ENCODE data around the gene SLC13A4.

- TF ChIP-seq, protein P1, sequence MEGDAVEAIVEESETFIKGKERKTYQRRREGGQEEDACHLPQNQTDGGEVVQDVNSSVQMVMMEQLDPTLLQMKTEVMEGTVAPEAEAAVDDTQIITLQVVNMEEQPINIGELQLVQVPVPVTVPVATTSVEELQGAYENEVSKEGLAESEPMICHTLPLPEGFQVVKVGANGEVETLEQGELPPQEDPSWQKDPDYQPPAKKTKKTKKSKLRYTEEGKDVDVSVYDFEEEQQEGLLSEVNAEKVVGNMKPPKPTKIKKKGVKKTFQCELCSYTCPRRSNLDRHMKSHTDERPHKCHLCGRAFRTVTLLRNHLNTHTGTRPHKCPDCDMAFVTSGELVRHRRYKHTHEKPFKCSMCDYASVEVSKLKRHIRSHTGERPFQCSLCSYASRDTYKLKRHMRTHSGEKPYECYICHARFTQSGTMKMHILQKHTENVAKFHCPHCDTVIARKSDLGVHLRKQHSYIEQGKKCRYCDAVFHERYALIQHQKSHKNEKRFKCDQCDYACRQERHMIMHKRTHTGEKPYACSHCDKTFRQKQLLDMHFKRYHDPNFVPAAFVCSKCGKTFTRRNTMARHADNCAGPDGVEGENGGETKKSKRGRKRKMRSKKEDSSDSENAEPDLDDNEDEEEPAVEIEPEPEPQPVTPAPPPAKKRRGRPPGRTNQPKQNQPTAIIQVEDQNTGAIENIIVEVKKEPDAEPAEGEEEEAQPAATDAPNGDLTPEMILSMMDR (conservative IDR thresholded peaks at IDR 0.05; ENCODE audit: low read depth, low read length) = no peak
- TF ChIP-seq MXI1 (IDR thresholded peaks at IDR 0.05; ENCODE audit: borderline replicate concordance, low read depth, low read length) (no peak), FOS (IDR thresholded peaks at IDR 0.05; ENCODE audit: low read depth, low read length) (no peak), RAD21 (IDR thresholded peaks at IDR 0.05; ENCODE audit: low read length) (no peak), POLR2A (IDR thresholded peaks at IDR 0.05; ENCODE audit: low read depth, low read length) (no peak), MAZ (IDR thresholded peaks at IDR 0.05; ENCODE audit: borderline replicate concordance, low read depth, low read length) (no peak), MAFK (IDR thresholded peaks at IDR 0.05; ENCODE audit: low read depth, low read length) (no peak), RFX5 (IDR thresholded peaks at IDR 0.05; ENCODE audit: low read depth, low read length) (no peak), USF2 (IDR thresholded peaks at IDR 0.05; ENCODE audit: low read depth, low read length) (no peak), NFE2L2 (IDR thresholded peaks at IDR 0.05; ENCODE audit: low read depth, low read length) (no peak), CHD1 (IDR thresholded peaks at IDR 0.05; ENCODE audit: low read depth, low read length) (no peak)
- TF ChIP-seq, protein P2, sequence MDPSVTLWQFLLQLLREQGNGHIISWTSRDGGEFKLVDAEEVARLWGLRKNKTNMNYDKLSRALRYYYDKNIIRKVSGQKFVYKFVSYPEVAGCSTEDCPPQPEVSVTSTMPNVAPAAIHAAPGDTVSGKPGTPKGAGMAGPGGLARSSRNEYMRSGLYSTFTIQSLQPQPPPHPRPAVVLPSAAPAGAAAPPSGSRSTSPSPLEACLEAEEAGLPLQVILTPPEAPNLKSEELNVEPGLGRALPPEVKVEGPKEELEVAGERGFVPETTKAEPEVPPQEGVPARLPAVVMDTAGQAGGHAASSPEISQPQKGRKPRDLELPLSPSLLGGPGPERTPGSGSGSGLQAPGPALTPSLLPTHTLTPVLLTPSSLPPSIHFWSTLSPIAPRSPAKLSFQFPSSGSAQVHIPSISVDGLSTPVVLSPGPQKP (IDR thresholded peaks at IDR 0.05; ENCODE audit: borderline replicate concordance, low read depth, low read length) = no peak
These were observed 42.2 kb upstream of the SLC13A4 start for GRCh38 chr7:135770139-135770710.

Measured in IMR-90 (cell line).